GM12873 (cell line): Measurements from ENCODE around the gene ANXA3.

Experiments used
- TF ChIP-seq, protein P1 (sequence below): IDR thresholded peaks from 2 replicates; pipeline ENCODE4 v1.5.1; 2012; ENCODE audit warnings: low read depth, mild to moderate bottlenecking, moderate library complexity, low read length, control low read depth; ENCODE audit not compliant: insufficient read depth; ENCODE audit errors: missing control alignments

Gene ANXA3, protein sequence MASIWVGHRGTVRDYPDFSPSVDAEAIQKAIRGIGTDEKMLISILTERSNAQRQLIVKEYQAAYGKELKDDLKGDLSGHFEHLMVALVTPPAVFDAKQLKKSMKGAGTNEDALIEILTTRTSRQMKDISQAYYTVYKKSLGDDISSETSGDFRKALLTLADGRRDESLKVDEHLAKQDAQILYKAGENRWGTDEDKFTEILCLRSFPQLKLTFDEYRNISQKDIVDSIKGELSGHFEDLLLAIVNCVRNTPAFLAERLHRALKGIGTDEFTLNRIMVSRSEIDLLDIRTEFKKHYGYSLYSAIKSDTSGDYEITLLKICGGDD

GRCh38 chr4:78551420-78552351, at the start of gene ANXA3:
Gene ANXA3, plus strand, starts transcription at chr4:78551770. Its CDS starts 2,704 bp downstream, at chr4:78554474.
- TF ChIP-seq, protein P1, sequence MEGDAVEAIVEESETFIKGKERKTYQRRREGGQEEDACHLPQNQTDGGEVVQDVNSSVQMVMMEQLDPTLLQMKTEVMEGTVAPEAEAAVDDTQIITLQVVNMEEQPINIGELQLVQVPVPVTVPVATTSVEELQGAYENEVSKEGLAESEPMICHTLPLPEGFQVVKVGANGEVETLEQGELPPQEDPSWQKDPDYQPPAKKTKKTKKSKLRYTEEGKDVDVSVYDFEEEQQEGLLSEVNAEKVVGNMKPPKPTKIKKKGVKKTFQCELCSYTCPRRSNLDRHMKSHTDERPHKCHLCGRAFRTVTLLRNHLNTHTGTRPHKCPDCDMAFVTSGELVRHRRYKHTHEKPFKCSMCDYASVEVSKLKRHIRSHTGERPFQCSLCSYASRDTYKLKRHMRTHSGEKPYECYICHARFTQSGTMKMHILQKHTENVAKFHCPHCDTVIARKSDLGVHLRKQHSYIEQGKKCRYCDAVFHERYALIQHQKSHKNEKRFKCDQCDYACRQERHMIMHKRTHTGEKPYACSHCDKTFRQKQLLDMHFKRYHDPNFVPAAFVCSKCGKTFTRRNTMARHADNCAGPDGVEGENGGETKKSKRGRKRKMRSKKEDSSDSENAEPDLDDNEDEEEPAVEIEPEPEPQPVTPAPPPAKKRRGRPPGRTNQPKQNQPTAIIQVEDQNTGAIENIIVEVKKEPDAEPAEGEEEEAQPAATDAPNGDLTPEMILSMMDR = no peak

- TF ChIP-seq, protein P1 = no peak
Observed at GRCh38 chr4:78509043-78509442, 42.5 kb upstream of the ANXA3 start.

DNA sequence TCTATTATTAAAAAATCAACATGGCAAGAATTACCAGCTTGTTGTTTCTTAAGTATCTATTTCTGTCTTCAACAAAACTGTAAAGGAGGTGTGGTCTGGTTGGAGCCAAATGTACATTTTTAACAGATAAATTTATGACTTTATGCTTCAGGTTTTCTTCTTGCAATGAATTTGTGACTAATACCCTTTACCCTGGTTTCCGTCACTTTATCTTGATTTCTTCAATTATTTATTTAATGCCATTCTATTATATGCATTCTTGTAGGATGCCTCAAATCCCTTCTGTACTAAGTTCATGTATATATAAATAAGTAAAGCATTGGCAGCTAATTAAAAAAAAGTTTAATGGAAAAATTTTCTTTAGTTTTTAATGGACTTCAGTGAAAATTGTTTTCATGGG, 41.5 kb upstream of the ANXA3 start:
- TF ChIP-seq, protein P1 = no peak

- TF ChIP-seq, protein P1 = no peak
Observed at GRCh38 chr4:78510681-78511080, 40.9 kb upstream of the ANXA3 start.

DNA sequence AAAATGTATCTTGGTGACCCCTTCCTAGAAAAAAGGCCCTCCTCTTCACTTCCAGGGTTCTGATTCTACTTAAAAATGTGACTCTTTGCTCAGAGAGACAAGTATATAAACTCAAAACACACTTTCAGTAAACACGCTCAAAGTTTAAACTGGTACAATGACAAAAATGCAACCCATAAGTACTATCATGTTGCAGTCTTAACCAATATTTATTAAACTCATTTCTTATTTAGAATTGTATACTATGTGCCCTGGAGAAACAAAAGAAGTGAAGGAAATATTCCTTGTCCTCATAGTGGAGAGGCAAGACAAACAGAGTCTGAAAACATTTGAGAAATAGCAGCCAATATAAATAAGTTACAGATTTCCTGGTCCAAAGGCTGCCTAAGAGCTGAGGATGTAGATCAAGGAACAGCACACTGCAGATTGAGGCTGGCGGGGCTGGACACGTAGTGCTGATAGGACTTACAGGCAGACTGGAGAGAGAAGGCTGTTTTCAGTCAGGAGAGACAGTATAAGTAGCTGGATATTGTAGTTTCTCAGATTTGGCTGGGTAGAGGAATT, 39.1 kb upstream of the ANXA3 start:
- TF ChIP-seq, protein P1 = no peak

GRCh38 chr4:78513411-78513975, 38.1 kb upstream of the ANXA3 start:
- TF ChIP-seq, protein P1 = no peak
